Left forelimb (tissue), 1 donor: ENCODE data around the gene BTBD18.
A peak's percentile ranks its signal among the peaks of the same experiment; 100 is the strongest.

ENCODE experiments used
- DNase-seq: peaks from one replicate; pipeline ENCODE4 v3.0.0-alpha.2; 2018; ENCODE audit warnings: low spot score

BTBD18 gene, protein sequence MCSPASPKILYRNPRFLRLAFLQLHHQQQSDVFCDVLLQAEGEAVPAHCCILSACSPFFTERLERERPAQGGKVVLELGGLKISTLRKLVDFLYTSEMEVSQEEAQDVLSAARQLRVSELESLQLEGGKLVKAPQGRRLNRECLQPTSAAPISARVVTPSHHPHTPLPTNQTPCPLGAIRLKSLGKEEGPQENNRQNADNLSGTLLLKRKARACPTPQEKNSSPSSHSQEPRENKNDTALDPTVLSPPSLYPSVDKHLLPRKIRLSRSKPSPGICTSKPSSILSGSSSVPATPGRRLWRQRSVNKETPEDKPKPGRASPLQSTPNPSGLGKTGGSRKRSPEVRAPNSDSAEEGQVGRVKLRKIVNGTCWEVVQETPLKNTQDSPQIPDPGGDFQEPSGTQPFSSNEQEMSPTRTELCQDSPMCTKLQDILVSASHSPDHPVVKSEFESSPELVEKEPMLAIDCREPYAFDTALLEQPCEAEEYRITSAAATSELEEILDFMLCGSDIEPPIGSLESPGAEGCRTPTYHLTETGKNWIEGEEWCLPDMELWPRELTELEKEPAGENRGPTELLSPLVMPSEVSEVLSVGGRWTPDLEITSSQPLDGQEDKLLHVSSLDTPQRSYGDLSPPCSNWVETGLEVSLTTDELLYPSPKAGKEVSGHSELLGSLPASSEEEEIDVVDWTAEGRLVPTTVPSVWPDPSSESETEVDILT

GRCh38 chr11:57751676-57752253 is at the start of gene BTBD18:
Gene BTBD18, minus strand, starts transcription at chr11:57751819. Its CDS starts 631 bp downstream, at chr11:57751188.
- DNase-seq, result no peak

- DNase-seq, result no peak
Measured at GRCh38 chr11:57801183-57801485, 49.5 kb upstream of the BTBD18 start.

- no peak for DNase-seq
Measured at GRCh38 chr11:57800444-57801182, 49.0 kb upstream of the BTBD18 start.

GRCh38 chr11:57798905-57799559 is 47.4 kb upstream of the BTBD18 start:
- no peak for DNase-seq

DNA sequence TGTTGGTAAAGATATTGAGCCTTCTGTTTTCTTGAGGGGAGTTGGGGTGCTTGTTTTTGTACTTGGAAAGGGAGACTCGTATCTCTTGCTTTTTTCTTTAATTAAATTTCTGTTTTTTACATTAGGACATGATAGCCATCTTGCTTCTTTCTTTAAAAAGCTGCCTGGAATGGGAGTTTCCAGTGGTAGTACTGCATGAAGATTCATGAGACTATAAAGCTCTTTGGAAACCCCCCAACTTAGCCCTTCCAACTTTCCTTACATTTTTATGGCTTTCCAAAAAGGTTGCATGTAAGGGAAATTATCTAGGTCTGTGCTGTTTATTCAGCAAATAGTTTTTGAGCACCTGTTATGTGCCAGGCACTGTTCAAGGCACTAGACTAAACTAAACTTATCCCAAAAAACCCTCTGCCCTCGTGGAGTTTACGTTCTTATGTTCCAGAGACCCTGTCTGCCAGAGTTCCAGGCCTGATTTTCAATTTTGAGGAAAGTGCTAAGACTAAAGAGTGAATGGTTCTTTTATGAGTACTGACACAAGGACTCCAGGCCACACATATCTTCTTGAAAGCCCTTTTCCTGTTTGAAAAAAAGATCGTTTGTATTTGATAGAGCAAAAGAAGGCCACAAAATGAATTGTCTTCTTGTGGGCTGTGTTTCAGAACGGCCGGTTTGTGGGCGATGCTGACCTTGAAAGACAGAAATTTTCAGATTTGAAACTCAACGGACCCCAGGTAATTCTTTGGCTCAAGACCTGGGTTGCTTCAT is 41.9 kb upstream of the BTBD18 start:
- no peak for DNase-seq

DNA sequence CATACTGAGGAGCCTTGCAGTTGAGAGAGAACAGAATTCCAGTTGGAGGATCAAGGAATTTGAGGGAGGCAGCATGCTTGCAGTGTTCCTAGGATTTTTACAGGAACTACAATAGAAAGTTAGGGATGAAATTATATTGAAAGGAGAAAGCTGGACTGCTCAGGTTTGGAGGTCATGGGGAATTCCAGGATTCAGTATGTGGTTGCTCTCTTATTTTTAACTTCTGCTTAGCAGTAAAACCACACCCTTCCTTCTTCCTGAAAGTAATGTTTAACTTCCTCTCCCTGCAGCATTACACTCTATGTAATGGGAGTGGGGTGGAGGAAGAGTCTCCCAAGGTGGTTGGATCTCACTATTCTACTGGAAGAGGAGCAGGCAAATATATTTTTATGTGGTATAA is 41.3 kb upstream of the BTBD18 start:
- DNase-seq, result no peak

- no peak for DNase-seq
Measured at GRCh38 chr11:57792060-57792541, 40.5 kb upstream of the BTBD18 start.

GRCh38 chr11:57791321-57792059 is 39.9 kb upstream of the BTBD18 start:
- no peak for DNase-seq

DNA sequence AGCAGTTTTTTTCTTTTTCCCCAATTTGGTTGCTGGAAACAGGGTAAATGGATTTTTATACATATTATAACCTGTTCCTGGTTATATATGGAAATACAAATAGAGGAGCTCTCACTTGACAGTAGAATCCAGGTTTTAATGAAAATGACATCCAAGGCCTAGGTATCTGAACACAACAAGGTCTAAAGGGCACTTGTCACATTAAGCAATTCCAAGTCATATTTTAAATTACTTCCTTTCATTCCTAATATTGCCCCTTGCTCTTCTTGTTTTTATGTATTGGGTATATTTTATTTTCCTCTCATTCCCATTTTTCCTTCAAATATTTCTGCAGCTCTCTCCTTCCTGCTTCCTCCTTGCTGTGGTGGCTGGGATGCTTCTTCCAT is 37.1 kb upstream of the BTBD18 start:
- no peak for DNase-seq

GRCh38 chr11:57787920-57788702 is 36.5 kb upstream of the BTBD18 start:
- no peak for DNase-seq

DNA sequence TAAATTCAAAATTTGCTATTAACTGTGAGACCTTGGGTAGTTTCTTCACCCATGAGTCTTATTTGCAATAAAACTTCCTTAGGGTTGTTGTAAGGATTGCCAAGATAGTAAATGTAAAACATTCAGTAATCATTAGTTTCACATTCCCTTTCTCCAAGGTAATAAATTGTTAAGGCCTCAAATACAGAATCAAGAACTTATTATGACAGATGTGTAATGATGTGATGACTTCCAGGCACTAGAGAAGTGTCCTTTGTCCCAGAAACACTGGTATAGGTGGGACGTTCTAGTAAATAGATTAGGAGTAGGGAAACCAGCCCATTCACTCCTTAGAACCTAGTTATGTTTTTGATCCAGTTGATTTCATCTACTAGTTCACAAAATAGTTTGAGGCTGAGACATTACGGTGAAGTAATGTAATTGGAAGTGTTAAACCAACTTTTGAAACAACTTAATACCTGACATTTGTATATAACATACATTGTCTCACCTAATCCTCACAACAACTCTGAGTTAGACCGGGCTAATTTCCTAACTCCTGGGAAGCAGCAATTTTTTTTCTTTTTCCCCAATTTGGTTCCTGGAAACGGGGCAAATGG is 35.5 kb upstream of the BTBD18 start:
- no peak for DNase-seq

- no peak for DNase-seq
Measured at GRCh38 chr11:57786436-57786835, 34.8 kb upstream of the BTBD18 start.

- no peak for DNase-seq
Measured at GRCh38 chr11:57785072-57785471, 33.5 kb upstream of the BTBD18 start.

- no peak for DNase-seq
Measured at GRCh38 chr11:57781529-57781943, 29.9 kb upstream of the BTBD18 start.

GRCh38 chr11:57779276-57779675 is 27.7 kb upstream of the BTBD18 start:
- no peak for DNase-seq

GRCh38 chr11:57778318-57779037 is 26.9 kb upstream of the BTBD18 start:
- DNase-seq, result peak; percentile 86

- DNase-seq, result no peak
Measured at GRCh38 chr11:57777969-57778317, 26.3 kb upstream of the BTBD18 start.

GRCh38 chr11:57776577-57777210 is 25.1 kb upstream of the BTBD18 start:
- no peak for DNase-seq
